Omental fat pad (tissue), 4 donors: ENCODE data around the gene NOX5. TPM values are rescaled to one million over a fixed set of nuclear protein-coding genes. Genes with fewer than 3 reads are reported as not detected.

ENCODE experiments used
- ATAC-seq: fragments of 150-250 bp; one replicate; pipeline ENCODE4 v1.9.1; 2016; ENCODE audit warnings: mild to moderate bottlenecking, moderate library complexity; ENCODE audit not compliant: low FRiP score
- DNase-seq: peaks from one replicate; pipeline ENCODE4 v3.0.0-alpha.2; 2019; ENCODE audit warnings: low spot score
- CTCF ChIP-seq, 3 donors: fragments of 450-650 bp; IDR thresholded peaks; one replicate each; pipeline ENCODE4 v1.5.1; 2016 to 2017; ENCODE audit warnings: antibody characterized with exemption in 3 of 3, mild to moderate bottlenecking in 3 of 3, moderate library complexity in 2 of 3
- total RNA-seq, 4 donors: library from RNA; depleted of rRNA; stranded (reverse); fragments of >200 nt; gene quantifications; one replicate each; pipeline ENCODE4 v1.1.0, GENCODE V29; 2016

Gene NOX5
- total RNA-seq, 4 donors from 2014 or later, result 0.28 to 0.56 (median 0.42) TPM

- ATAC-seq (no peak), DNase-seq (no peak)
- TF ChIP-seq CTCF (IDR thresholded peaks at IDR 0.05), result no peak
Observed at GRCh38 chr15:69046781-69047180, 32.3 kb downstream of the NOX5 start.

GRCh38 chr15:69049976-69050375 is 35.5 kb downstream of the NOX5 start:
- DNase-seq (no peak), ATAC-seq (no peak)
- no peak for TF ChIP-seq CTCF (IDR thresholded peaks at IDR 0.05)

- no peak for ATAC-seq
- TF ChIP-seq CTCF (IDR thresholded peaks at IDR 0.05), result no peak
- no peak for DNase-seq
Observed at GRCh38 chr15:69055251-69055650, 40.8 kb downstream of the NOX5 start.

- TF ChIP-seq CTCF (IDR thresholded peaks at IDR 0.05), result no peak
- ATAC-seq (no peak), DNase-seq (no peak)
Observed at GRCh38 chr15:69056365-69056764, 41.9 kb downstream of the NOX5 start.

GRCh38 chr15:69058830-69059556 is 44.5 kb downstream of the NOX5 start:
- peak in 1 of 3 donors; percentile 90 for TF ChIP-seq CTCF (IDR thresholded peaks at IDR 0.05)
- peak; percentile 94 for DNase-seq
- no peak for ATAC-seq

GRCh38 chr15:69059557-69059943 is 45.1 kb downstream of the NOX5 start:
- DNase-seq (no peak), ATAC-seq (no peak)
- no peak for TF ChIP-seq CTCF (IDR thresholded peaks at IDR 0.05)

GRCh38 chr15:69060041-69060481 is 45.6 kb downstream of the NOX5 start:
- no peak for TF ChIP-seq CTCF (IDR thresholded peaks at IDR 0.05)
- DNase-seq (no peak), ATAC-seq (no peak)
